ENCODE results near the gene CX3CR1. TPM values are rescaled to one million over a fixed set of nuclear protein-coding genes. Genes with fewer than 3 reads are reported as not detected.

CX3CR1 gene
- total and polyA plus RNA-seq, 9 of the 15 experiments (the other 6 are each of a cell fraction or from before 2014, with no cell fraction given) = 0.03 to 0.21 TPM; not detected in 7

DNA sequence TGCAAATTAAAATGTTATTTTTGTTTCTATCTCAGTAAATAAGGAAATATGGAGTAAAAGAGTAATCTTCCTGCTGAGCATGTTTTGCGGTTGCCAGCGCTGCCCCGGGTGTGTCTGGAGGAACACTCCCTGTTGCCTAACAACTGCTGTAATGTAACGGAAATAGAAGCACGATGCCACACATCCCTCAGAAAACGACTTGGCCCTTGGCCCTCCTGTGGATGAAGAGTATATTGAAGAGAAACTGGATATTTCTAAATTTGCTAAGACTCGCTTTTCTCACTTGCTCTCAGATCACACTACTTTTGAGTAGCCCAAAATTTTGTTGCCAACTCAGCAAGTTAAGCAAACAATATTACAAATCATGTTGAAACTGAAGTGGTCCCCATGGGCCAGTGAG is 18.9 kb downstream of the CX3CR1 start (continued):
- TF ChIP-seq CXXC5 (CRISPR knock-in tag; IDR thresholded peaks at IDR 0.05) (peak; percentile 47), ARID2 (IDR thresholded peaks at IDR 0.05) (no peak), NCOA2 (IDR thresholded peaks at IDR 0.05; ENCODE audit: partially characterized antibody in 2 of 2) (no peak), CHD2 (IDR thresholded peaks at IDR 0.05; ENCODE audit: low read depth, low read length) (no peak), NRF1 (conservative IDR thresholded peaks at IDR 0.05 in 1 of 2, IDR thresholded peaks at IDR 0.05 in 1 of 2) (peak; percentile 53 to 56), ZNF780A (CRISPR knock-in tag; IDR thresholded peaks at IDR 0.05) (no peak), XRCC5 (IDR thresholded peaks at IDR 0.05; ENCODE audit: low read depth, low read length) (0 out of 2 replicates have a peak, but pooled peaks have one; percentile 32), PCBP2 (IDR thresholded peaks at IDR 0.05; ENCODE audit: low read depth, low read length, poor library complexity, severe bottlenecking) (no peak), ZC3H11A (IDR thresholded peaks at IDR 0.05; ENCODE audit: low read depth, low read length) (no peak), RBM17 (IDR thresholded peaks at IDR 0.05; ENCODE audit: borderline replicate concordance, low read depth, low read length) (no peak), CREM (IDR thresholded peaks at IDR 0.05; ENCODE audit: low read depth) (peak; percentile 58), NCOA6 (IDR thresholded peaks at IDR 0.05) (no peak), IFI16 (CRISPR knock-in tag; IDR thresholded peaks at IDR 0.05) (no peak)
- TF ChIP-seq, protein P1, sequence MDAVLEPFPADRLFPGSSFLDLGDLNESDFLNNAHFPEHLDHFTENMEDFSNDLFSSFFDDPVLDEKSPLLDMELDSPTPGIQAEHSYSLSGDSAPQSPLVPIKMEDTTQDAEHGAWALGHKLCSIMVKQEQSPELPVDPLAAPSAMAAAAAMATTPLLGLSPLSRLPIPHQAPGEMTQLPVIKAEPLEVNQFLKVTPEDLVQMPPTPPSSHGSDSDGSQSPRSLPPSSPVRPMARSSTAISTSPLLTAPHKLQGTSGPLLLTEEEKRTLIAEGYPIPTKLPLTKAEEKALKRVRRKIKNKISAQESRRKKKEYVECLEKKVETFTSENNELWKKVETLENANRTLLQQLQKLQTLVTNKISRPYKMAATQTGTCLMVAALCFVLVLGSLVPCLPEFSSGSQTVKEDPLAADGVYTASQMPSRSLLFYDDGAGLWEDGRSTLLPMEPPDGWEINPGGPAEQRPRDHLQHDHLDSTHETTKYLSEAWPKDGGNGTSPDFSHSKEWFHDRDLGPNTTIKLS (IDR thresholded peaks at IDR 0.05; ENCODE audit: borderline replicate concordance, low read depth) = peak; percentile 26; the same call in 1 of the 2 replicates
- TF ChIP-seq, protein P2, sequence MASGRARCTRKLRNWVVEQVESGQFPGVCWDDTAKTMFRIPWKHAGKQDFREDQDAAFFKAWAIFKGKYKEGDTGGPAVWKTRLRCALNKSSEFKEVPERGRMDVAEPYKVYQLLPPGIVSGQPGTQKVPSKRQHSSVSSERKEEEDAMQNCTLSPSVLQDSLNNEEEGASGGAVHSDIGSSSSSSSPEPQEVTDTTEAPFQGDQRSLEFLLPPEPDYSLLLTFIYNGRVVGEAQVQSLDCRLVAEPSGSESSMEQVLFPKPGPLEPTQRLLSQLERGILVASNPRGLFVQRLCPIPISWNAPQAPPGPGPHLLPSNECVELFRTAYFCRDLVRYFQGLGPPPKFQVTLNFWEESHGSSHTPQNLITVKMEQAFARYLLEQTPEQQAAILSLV (tag; IDR thresholded peaks at IDR 0.05) = no peak
- TF ChIP-seq, protein P3, sequence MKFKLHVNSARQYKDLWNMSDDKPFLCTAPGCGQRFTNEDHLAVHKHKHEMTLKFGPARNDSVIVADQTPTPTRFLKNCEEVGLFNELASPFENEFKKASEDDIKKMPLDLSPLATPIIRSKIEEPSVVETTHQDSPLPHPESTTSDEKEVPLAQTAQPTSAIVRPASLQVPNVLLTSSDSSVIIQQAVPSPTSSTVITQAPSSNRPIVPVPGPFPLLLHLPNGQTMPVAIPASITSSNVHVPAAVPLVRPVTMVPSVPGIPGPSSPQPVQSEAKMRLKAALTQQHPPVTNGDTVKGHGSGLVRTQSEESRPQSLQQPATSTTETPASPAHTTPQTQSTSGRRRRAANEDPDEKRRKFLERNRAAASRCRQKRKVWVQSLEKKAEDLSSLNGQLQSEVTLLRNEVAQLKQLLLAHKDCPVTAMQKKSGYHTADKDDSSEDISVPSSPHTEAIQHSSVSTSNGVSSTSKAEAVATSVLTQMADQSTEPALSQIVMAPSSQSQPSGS (CRISPR knock-in tag; IDR thresholded peaks at IDR 0.05) = peak; percentile 97
- TF ChIP-seq, protein P4, sequence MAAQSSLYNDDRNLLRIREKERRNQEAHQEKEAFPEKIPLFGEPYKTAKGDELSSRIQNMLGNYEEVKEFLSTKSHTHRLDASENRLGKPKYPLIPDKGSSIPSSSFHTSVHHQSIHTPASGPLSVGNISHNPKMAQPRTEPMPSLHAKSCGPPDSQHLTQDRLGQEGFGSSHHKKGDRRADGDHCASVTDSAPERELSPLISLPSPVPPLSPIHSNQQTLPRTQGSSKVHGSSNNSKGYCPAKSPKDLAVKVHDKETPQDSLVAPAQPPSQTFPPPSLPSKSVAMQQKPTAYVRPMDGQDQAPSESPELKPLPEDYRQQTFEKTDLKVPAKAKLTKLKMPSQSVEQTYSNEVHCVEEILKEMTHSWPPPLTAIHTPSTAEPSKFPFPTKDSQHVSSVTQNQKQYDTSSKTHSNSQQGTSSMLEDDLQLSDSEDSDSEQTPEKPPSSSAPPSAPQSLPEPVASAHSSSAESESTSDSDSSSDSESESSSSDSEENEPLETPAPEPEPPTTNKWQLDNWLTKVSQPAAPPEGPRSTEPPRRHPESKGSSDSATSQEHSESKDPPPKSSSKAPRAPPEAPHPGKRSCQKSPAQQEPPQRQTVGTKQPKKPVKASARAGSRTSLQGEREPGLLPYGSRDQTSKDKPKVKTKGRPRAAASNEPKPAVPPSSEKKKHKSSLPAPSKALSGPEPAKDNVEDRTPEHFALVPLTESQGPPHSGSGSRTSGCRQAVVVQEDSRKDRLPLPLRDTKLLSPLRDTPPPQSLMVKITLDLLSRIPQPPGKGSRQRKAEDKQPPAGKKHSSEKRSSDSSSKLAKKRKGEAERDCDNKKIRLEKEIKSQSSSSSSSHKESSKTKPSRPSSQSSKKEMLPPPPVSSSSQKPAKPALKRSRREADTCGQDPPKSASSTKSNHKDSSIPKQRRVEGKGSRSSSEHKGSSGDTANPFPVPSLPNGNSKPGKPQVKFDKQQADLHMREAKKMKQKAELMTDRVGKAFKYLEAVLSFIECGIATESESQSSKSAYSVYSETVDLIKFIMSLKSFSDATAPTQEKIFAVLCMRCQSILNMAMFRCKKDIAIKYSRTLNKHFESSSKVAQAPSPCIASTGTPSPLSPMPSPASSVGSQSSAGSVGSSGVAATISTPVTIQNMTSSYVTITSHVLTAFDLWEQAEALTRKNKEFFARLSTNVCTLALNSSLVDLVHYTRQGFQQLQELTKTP (IDR thresholded peaks at IDR 0.05; ENCODE audit: low read depth in 1 of 2, partially characterized antibody in 2 of 2) = no peak
- TF ChIP-seq, protein P5, sequence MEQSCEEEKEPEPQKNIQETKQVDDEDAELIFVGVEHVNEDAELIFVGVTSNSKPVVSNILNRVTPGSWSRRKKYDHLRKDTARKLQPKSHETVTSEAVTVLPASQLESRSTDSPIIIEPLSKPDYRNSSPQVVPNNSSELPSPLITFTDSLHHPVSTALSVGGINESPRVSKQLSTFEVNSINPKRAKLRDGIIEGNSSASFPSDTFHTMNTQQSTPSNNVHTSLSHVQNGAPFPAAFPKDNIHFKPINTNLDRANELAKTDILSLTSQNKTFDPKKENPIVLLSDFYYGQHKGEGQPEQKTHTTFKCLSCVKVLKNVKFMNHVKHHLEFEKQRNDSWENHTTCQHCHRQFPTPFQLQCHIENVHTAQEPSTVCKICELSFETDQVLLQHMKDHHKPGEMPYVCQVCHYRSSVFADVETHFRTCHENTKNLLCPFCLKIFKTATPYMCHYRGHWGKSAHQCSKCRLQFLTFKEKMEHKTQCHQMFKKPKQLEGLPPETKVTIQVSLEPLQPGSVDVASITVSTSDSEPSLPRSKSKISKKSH (CRISPR knock-in tag; IDR thresholded peaks at IDR 0.05) = no peak
